Testis (tissue), 3 donors: ENCODE measurements around the gene GNA12. TPM values are rescaled to one million over a fixed set of nuclear protein-coding genes. Genes with fewer than 3 reads are reported as not detected.
A peak's percentile ranks its signal among the peaks of the same experiment; 100 is the strongest.

Source experiments
- DNase-seq: peaks from one replicate; pipeline ENCODE4 v3.0.0-alpha.2; 2019
- H3K27ac ChIP-seq, 2 donors: fragments of 200-600 bp; sonication (generic); one replicate each; pipeline ENCODE4 v1.5.1; 2019
- H3K27me3 ChIP-seq: fragments of 200-600 bp; sonication (generic); one replicate; pipeline ENCODE4 v1.5.1; 2019
- H3K36me3 ChIP-seq: fragments of 200-600 bp; sonication (generic); one replicate; pipeline ENCODE4 v1.5.1; 2017; ENCODE audit warnings: low read depth; ENCODE audit errors: missing control alignments
- H3K4me1 ChIP-seq: fragments of 200-600 bp; sonication (generic); one replicate; pipeline ENCODE4 v1.5.1; 2019
- H3K4me3 ChIP-seq, 2 donors: fragments of 200-600 bp; sonication (generic); one replicate each; pipeline ENCODE4 v1.5.1; 2017 to 2019
- H3K9me3 ChIP-seq: fragments of 200-600 bp; sonication (generic); one replicate; pipeline ENCODE4 v1.5.1; 2017
- CTCF ChIP-seq, 3 experiments: fragments of 450-650 bp in 2 of 3; fragments of 200-600 bp in 1 of 3; sonication (generic) in 1 of 3; IDR thresholded peaks; one replicate each; pipeline ENCODE4 v1.5.1; 2016 to 2019; ENCODE audit warnings: antibody characterized with exemption in 3 of 3, mild to moderate bottlenecking in 2 of 3, moderate library complexity in 1 of 3
- POLR2A ChIP-seq: fragments of 450-650 bp; IDR thresholded peaks from one replicate; pipeline ENCODE4 v1.6.1; 2017; ENCODE audit warnings: antibody characterized with exemption, mild to moderate bottlenecking, moderate library complexity
- WGBS, 2 donors: methylation state at CpG; one replicate each; pipeline ENCODE4 v1.1.5; 2018; 5-methylcytosine and 5-hydroxymethylcytosine counted together
- intact Hi-C: fragments of 100-400 bp; cut with DNase I; formaldehyde crosslinking; loops from one replicate; pipeline ENCODE4 v1.15.1; 2023; ENCODE audit warnings: low total_unique reads
- polyA plus RNA-seq: library from polyadenylated mRNA; stranded (reverse); fragments of 350-450 nt; fragmentation: Illumina TruSeq; extraction: RNeasy Lipid Tissue Mini Kit (QIAGEN cat#74804); gene quantifications from one replicate; pipeline ENCODE4 v1.2.3, GENCODE V29; 2014; ENCODE audit warnings: low read depth, low replicate concordance; ENCODE audit not compliant: insufficient read depth
- total RNA-seq, 2 donors: library from RNA; depleted of rRNA; stranded (reverse); fragments of >200 nt; gene quantifications; one replicate each; pipeline ENCODE4 v1.2.3, GENCODE V29; 2016

GNA12 gene
- total and polyA plus RNA-seq, 3 donors from 2014 or later = 50.0 to 69.6 (median 53.2) TPM

GRCh38 chr7:2826771-2827170 is 17.3 kb downstream of the GNA12 start:
- intact Hi-C loops = no loop called here
- WGBS, 2 donors = 86 to 100% methylated on average over 2 of the region's 2 CpGs
- TF ChIP-seq CTCF (IDR thresholded peaks at IDR 0.05) = no peak
- no peak for TF ChIP-seq POLR2A
- peak; percentile 0 for DNase-seq
- no peak overlapping the region for H3K4me3 ChIP-seq
- no peaks in the 10 kb centered on the region for H3K9me3 ChIP-seq
- no peaks in the 10 kb centered on the region for H3K36me3 ChIP-seq
- no peaks in the 10 kb centered on the region for H3K27me3 ChIP-seq
- no peak overlapping the region for H3K27ac ChIP-seq
- H3K4me1 ChIP-seq = peaks cover 42% of the 10 kb centered on the region

- Histone ChIP-seq H3K4me3 (no peak overlapping the region), H3K27me3 (no peaks in the 10 kb centered on the region), H3K36me3 (no peaks in the 10 kb centered on the region), H3K27ac (peak overlapping the region; percentile 28 to 55), H3K9me3 (no peaks in the 10 kb centered on the region), H3K4me1 (peaks cover 49% of the 10 kb centered on the region)
- intact Hi-C loops = no loop called here
- 73 to 83% methylated on average over 16 to 20 of the region's 20 CpGs for WGBS, 2 donors
- TF ChIP-seq CTCF (IDR thresholded peaks at IDR 0.05) (no peak), POLR2A (no peak)
- DNase-seq = peak; percentile 14
Observed at GRCh38 chr7:2825559-2826227, 18.4 kb downstream of the GNA12 start.

- peak overlapping the region; percentile 13 to 28 for H3K27ac ChIP-seq
- WGBS, 2 donors = 73 to 79% methylated on average over 16 of the region's 16 CpGs
- TF ChIP-seq POLR2A = no peak
- no peak for TF ChIP-seq CTCF (IDR thresholded peaks at IDR 0.05)
- peaks cover 57% of the 10 kb centered on the region for H3K4me1 ChIP-seq
- H3K36me3 ChIP-seq = no peaks in the 10 kb centered on the region
- peak; percentile 28 for DNase-seq
- no peaks in the 10 kb centered on the region for H3K9me3 ChIP-seq
- intact Hi-C loops = no loop called here
- no peak overlapping the region for H3K4me3 ChIP-seq
- H3K27me3 ChIP-seq = no peaks in the 10 kb centered on the region
Observed at GRCh38 chr7:2824678-2825461, 19.2 kb downstream of the GNA12 start.

GRCh38 chr7:2824026-2824677 is 20.0 kb downstream of the GNA12 start:
- H3K36me3 ChIP-seq = no peaks in the 10 kb centered on the region
- H3K4me3 ChIP-seq = no peak overlapping the region
- H3K9me3 ChIP-seq = no peaks in the 10 kb centered on the region
- peak; percentile 13 for DNase-seq
- WGBS, 2 donors = 82 to 83% methylated on average over 16 of the region's 16 CpGs
- H3K27me3 ChIP-seq = no peaks in the 10 kb centered on the region
- intact Hi-C loops = no loop called here
- TF ChIP-seq CTCF (IDR thresholded peaks at IDR 0.05) (no peak), POLR2A (no peak)
- H3K27ac ChIP-seq = peak overlapping the region; percentile 13 to 28
- H3K4me1 ChIP-seq = peaks cover 60% of the 10 kb centered on the region
